Duodenal mucosa (tissue), 2 donors: Measurements from ENCODE around the gene TRMT1.

Source experiments
- H3K27ac ChIP-seq: one replicate; pipeline ENCODE4 v1.7.0; 2013; ENCODE audit warnings: low read depth, low read length
- H3K27me3 ChIP-seq, 2 donors: one replicate each; pipeline ENCODE4 v1.7.0; 2013; ENCODE audit warnings: low read length in 2 of 2, control low read depth in 1 of 2; ENCODE audit not compliant: insufficient read depth in 2 of 2, control insufficient read depth in 1 of 2
- H3K36me3 ChIP-seq, 2 donors: one replicate each; pipeline ENCODE4 v1.7.0; 2013; ENCODE audit warnings: low read length in 2 of 2, control low read depth in 1 of 2; ENCODE audit not compliant: insufficient read depth in 2 of 2, control insufficient read depth in 1 of 2
- H3K4me1 ChIP-seq, 2 donors: one replicate each; pipeline ENCODE4 v1.7.0; 2013; ENCODE audit warnings: low read length in 2 of 2, control low read depth in 1 of 2; ENCODE audit not compliant: insufficient read depth in 2 of 2, control insufficient read depth in 1 of 2
- H3K4me3 ChIP-seq, 2 donors: one replicate each; pipeline ENCODE4 v1.7.0; 2013; ENCODE audit warnings: low read length in 2 of 2, low read depth in 1 of 2
- H3K9ac ChIP-seq, 2 donors: one replicate each; pipeline ENCODE4 v1.7.0; 2013; ENCODE audit warnings: low read length in 2 of 2, low read depth in 1 of 2
- H3K9me3 ChIP-seq, 2 donors: one replicate each; pipeline ENCODE4 v1.7.0; 2013; ENCODE audit warnings: low read length in 2 of 2, control low read depth in 1 of 2; ENCODE audit not compliant: control insufficient read depth in 1 of 2

The TRMT1 gene

GRCh38 chr19:13135068-13136062, 18.8 kb upstream of the TRMT1 start:
- no peak overlapping the region for H3K9ac ChIP-seq
- peaks cover 22 to 44% of the 10 kb centered on the region in 2 donors for H3K36me3 ChIP-seq
- peaks cover 0 to 3% of the 10 kb centered on the region in 2 donors for H3K4me1 ChIP-seq
- H3K9me3 ChIP-seq = no peaks in the 10 kb centered on the region
- no peak overlapping the region for H3K27ac ChIP-seq
- no peak overlapping the region for H3K4me3 ChIP-seq
- H3K27me3 ChIP-seq = no peaks in the 10 kb centered on the region

DNA sequence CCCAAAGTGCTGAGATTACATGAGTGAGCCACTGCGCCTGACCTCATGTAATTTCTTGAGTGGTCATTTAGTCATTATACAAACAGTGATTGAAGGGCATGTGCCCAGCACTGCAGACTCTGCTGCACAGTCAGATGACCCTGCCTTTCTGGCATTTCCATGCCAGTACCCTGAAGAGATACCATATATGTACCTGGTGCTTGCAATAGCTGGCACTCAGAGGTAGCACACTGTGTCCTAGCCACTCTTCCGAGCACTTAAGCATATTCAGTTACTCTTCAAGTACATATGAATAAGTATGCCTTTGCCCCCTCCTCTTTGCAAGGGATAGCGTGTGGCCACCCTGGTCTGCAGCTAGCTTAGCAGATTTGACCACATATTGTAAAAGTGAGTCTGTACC, 18.1 kb upstream of the TRMT1 start:
- Histone ChIP-seq H3K9ac (no peak overlapping the region), H3K4me3 (no peak overlapping the region), H3K36me3 (peaks cover 22 to 44% of the 10 kb centered on the region in 2 donors), H3K27ac (no peak overlapping the region), H3K4me1 (peaks cover 0 to 3% of the 10 kb centered on the region in 2 donors), H3K9me3 (no peaks in the 10 kb centered on the region), H3K27me3 (no peaks in the 10 kb centered on the region)

DNA sequence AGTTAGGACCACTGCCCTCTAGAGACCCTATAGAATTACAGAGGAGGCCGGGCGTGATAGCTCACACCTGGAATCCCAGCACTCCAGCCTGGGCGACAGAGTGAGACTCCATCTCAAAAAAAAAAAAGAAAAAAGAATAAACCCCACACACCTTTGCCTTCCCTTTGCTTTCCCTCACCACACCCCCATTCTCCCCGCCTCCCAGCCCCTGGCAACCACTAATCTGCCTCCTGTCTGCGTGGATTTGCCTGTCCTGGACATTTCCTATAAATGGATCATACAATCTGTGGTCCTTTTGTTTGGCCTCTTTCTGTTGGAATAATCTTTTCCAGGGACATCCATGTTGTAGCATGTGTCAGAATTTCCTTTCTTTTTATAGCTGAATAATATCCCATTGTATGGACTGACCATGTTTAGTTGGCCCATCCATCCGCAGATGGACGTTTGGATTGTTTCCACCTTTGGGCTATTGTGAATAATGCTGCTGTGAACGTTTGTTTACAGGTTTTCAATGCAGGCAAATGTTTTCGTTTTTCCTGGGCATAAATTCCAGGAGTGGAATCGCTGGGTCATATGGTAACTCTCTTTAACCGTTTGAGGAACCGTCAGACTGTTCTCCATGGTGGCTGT, 16.8 kb upstream of the TRMT1 start:
- no peak overlapping the region for H3K9ac ChIP-seq
- H3K27ac ChIP-seq = no peak overlapping the region

DNA sequence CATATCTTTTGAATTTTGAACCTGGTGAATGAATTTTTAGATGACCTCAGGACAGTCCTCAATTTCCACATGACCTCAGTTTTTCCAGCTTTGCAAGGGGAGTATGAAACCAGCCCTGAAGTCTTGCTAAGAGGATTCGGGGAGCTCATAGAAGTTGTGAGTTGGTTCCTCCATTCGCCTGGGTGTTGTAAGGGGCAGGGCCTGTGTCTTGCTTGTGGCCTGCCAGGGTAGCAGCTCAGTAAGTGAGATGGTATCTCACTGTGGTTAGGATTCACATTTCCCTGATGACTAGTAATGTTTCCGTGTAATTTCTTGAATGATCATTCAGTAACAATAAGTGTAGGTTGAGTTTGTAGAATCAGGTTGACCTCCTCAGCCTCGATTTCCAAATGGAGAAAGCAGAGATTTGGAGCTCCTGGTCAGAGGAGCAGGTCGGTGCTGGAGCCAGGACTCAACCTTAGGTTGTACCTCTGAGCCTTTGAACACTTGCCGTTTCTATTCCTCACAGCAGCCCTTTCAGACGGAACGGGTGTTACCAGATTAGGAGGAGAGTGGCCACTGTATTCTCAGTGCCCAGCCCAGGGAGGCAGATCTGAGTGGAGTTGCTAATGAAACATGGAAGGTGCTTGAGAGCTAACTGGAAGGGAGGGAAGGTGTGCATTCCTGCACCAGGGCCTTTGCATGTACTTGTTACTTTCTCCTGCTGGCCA, 16.1 kb upstream of the TRMT1 start:
- Histone ChIP-seq H3K27ac (no peak overlapping the region), H3K9me3 (no peaks in the 10 kb centered on the region), H3K9ac (no peak overlapping the region), H3K36me3 (peaks cover 13 to 32% of the 10 kb centered on the region in 2 donors), H3K4me1 (peaks cover 0 to 3% of the 10 kb centered on the region in 2 donors), H3K27me3 (no peaks in the 10 kb centered on the region), H3K4me3 (no peak overlapping the region)

More for the DNA sequence above, 16.8 kb upstream of the TRMT1 start:
- no peak overlapping the region for H3K4me3 ChIP-seq
- peaks cover 20 to 40% of the 10 kb centered on the region in 2 donors for H3K36me3 ChIP-seq
- H3K9me3 ChIP-seq = no peaks in the 10 kb centered on the region
- no peaks in the 10 kb centered on the region for H3K27me3 ChIP-seq
- peaks cover 0 to 3% of the 10 kb centered on the region in 2 donors for H3K4me1 ChIP-seq

DNA sequence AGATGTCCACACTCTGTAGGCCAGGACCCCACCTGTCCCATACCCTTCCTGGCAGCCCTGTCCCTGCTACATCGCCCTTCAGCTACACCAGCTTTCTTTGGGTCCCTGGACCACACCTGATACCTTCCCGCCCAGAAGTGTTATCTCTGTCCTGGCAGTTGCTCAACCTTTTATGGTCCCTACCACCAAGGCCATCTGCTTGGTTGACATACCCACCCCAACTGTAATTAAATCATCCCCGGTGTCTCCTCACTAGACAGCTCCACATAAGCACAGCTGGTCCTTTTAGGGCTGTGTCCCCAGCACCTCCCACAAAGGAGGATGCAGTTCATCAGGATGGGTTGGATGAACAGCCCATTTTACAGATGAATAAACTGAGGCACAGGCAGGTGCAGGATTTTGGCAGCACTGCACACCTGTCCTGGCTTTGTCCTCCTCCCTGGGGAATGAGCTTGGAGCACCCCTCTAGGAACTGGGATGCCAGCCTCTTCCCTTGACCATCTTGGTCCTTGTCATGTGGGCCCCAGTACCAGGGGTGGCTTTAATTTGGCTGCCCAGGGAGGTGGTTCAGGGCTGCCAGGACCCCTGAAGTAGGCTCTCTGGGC, 14.4 kb upstream of the TRMT1 start:
- H3K27ac ChIP-seq = no peak overlapping the region
- no peak overlapping the region for H3K4me3 ChIP-seq
- H3K9me3 ChIP-seq = no peaks in the 10 kb centered on the region
- H3K9ac ChIP-seq = no peak overlapping the region
- H3K4me1 ChIP-seq = peaks cover 0 to 3% of the 10 kb centered on the region in 2 donors
- H3K36me3 ChIP-seq = peaks cover 2 to 21% of the 10 kb centered on the region in 2 donors
- no peaks in the 10 kb centered on the region for H3K27me3 ChIP-seq

DNA sequence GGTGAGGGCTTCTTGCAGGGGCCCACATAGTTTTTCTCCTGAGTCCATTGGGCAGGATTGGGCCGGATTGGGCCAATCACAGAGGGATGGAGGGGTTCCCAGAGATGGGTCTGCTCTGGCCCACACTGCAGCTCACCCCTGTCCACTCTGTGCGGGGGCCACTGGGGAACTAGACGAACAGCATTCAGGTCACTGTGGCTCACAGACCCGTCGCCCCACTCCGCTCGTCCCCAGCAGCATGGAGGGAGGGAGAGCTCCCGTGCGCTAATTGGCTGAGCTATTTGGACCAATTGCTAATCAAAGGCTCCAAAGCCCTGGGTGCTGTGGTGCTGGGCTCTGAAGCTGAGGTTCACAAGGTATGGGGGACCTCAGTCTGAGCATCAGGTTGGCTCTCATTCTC, 12.8 kb upstream of the TRMT1 start:
- Histone ChIP-seq H3K9ac (no peak overlapping the region), H3K27me3 (no peaks in the 10 kb centered on the region), H3K9me3 (no peaks in the 10 kb centered on the region), H3K4me1 (peaks cover 0 to 3% of the 10 kb centered on the region in 2 donors), H3K36me3 (peaks cover 0 to 9% of the 10 kb centered on the region in 2 donors), H3K4me3 (no peak overlapping the region), H3K27ac (no peak overlapping the region)

DNA sequence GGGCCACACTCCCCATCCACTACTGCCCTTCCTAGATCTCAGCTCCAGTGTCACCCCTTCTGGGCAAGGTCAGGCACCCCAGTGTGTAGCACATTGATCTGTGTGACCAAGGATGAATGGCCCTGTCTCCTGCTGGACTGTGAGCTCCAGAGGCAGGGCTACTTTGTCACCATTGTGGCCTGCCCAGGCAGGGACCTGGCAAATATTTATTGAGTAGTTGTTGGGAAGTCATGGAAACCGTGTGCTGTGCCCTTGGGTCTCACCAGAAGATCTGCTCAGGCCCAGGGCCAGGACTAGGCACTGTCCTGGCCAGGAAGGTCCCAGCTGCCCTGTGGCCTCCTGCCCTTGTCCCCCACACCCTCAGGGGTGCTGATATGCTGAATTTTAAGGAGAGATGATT, 12.0 kb upstream of the TRMT1 start:
- Histone ChIP-seq H3K4me1 (peaks cover 0 to 3% of the 10 kb centered on the region in 2 donors), H3K9ac (no peak overlapping the region), H3K4me3 (no peak overlapping the region), H3K9me3 (no peaks in the 10 kb centered on the region), H3K27me3 (no peaks in the 10 kb centered on the region), H3K36me3 (peaks cover 0 to 10% of the 10 kb centered on the region in 2 donors), H3K27ac (no peak overlapping the region)

GRCh38 chr19:13127811-13128575, 11.5 kb upstream of the TRMT1 start:
- no peak overlapping the region for H3K9ac ChIP-seq
- no peak overlapping the region for H3K27ac ChIP-seq
- H3K27me3 ChIP-seq = no peaks in the 10 kb centered on the region

DNA sequence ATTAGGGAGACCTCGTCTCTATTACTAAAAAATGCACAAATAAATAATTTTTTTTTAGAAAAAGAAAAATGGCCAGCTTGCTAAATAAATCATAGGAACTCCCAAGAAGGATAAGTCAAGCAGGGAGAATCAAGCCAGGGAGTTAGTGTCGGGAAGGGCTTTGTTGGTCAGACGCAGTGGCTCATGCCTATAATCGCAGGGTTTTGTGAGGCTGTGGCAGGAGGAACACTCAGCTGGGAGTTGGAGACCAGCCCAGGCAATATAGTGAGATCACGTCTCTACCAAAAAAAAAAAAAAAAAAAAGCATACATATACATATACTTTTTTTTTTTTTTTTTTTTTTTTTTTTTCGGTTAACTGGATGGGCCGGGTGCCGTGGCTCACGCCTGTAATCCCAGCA, 10.5 kb upstream of the TRMT1 start:
- Histone ChIP-seq H3K27me3 (no peaks in the 10 kb centered on the region), H3K9ac (no peak overlapping the region), H3K4me3 (no peak overlapping the region), H3K27ac (no peak overlapping the region), H3K4me1 (peaks cover 2 to 4% of the 10 kb centered on the region in 2 donors), H3K9me3 (no peaks in the 10 kb centered on the region), H3K36me3 (peaks cover 0 to 13% of the 10 kb centered on the region in 2 donors)

More at GRCh38 chr19:13127811-13128575, 11.5 kb upstream of the TRMT1 start:
- Histone ChIP-seq H3K4me1 (peaks cover 0 to 3% of the 10 kb centered on the region in 2 donors), H3K9me3 (no peaks in the 10 kb centered on the region), H3K4me3 (no peak overlapping the region), H3K36me3 (peaks cover 0 to 11% of the 10 kb centered on the region in 2 donors)
